ENCODE measurements around the gene CYP2B6. TPM values are rescaled to one million over a fixed set of nuclear protein-coding genes. Genes with fewer than 3 reads are reported as not detected.
"Not testable (repeated sequence)": the region's sequence is repeated elsewhere in the genome, so short reads cannot be mapped to it uniquely, and the experiment has no call there.

CYP2B6 gene
- total RNA-seq, 1 donor from 2014 or later: not detected

DNA sequence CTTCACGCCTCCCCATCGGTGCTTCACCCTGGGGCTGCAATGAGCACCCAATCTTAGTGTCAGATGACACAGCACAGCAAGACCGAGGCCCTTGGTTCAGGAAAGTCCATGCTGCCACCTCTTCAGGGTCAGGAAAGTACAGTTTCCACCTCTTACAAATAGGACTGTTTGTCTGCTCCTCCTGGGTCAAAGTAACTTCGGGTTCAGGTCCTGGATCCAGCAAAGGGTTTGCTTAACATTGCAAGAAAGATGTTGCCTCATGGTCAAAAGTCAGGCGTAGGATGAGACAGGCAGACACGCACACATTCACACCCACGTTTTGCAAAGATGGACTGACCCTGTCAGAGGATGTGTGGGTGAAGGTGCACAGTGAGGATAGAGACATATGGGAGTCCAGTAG lies 1.6 kb upstream of the CYP2B6 start:
- H3K9me3 Mint-ChIP-seq (ENCODE audit: unreplicated experiment): peaks cover 4% of the 10 kb centered on the region
- no peak for DNase-seq (ENCODE audit: extremely low spot score, unreplicated experiment)
- H3K36me3 Mint-ChIP-seq (ENCODE audit: unreplicated experiment): no peaks in the 10 kb centered on the region
- peaks cover 11% of the 10 kb centered on the region for H3K27me3 Mint-ChIP-seq (ENCODE audit: unreplicated experiment)
- no peak overlapping the region for H3K4me3 Mint-ChIP-seq (ENCODE audit: unreplicated experiment)
- H3K4me1 Mint-ChIP-seq (ENCODE audit: unreplicated experiment): no peaks in the 10 kb centered on the region
- no peak overlapping the region for H3K27ac Mint-ChIP-seq (ENCODE audit: unreplicated experiment)
- TF ChIP-seq, protein P1, sequence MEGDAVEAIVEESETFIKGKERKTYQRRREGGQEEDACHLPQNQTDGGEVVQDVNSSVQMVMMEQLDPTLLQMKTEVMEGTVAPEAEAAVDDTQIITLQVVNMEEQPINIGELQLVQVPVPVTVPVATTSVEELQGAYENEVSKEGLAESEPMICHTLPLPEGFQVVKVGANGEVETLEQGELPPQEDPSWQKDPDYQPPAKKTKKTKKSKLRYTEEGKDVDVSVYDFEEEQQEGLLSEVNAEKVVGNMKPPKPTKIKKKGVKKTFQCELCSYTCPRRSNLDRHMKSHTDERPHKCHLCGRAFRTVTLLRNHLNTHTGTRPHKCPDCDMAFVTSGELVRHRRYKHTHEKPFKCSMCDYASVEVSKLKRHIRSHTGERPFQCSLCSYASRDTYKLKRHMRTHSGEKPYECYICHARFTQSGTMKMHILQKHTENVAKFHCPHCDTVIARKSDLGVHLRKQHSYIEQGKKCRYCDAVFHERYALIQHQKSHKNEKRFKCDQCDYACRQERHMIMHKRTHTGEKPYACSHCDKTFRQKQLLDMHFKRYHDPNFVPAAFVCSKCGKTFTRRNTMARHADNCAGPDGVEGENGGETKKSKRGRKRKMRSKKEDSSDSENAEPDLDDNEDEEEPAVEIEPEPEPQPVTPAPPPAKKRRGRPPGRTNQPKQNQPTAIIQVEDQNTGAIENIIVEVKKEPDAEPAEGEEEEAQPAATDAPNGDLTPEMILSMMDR (IDR thresholded peaks at IDR 0.05): no peak

DNA sequence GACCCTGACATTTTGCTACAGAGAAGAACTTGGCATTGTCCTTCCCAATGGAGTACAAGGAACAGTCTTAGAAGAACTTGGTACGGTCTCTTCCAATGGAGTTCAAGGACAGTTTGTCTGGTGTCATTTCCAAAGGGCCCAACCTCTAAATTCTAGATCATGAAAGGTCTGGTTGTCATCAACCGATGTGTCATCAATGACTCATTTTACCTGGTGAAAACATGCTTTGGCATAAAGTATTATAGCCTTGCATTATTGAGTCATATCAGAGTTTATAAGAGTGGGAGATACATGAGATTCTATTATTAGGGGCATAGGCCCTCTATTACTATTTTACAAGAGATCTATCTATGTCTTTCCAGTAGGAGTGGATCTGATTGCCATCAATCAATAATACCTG lies 4.3 kb downstream of the CYP2B6 start:
- Mint-ChIP-seq H3K4me1 (ENCODE audit: unreplicated experiment) (no peaks in the 10 kb centered on the region), H3K9me3 (ENCODE audit: unreplicated experiment) (no peaks in the 10 kb centered on the region), H3K27ac (ENCODE audit: unreplicated experiment) (no peak overlapping the region), H3K36me3 (ENCODE audit: unreplicated experiment) (no peaks in the 10 kb centered on the region), H3K4me3 (ENCODE audit: unreplicated experiment) (no peak overlapping the region), H3K27me3 (ENCODE audit: unreplicated experiment) (no peaks in the 10 kb centered on the region)
- no peak for DNase-seq (ENCODE audit: extremely low spot score, unreplicated experiment)
- TF ChIP-seq, protein P1 (IDR thresholded peaks at IDR 0.05): no peak

DNA sequence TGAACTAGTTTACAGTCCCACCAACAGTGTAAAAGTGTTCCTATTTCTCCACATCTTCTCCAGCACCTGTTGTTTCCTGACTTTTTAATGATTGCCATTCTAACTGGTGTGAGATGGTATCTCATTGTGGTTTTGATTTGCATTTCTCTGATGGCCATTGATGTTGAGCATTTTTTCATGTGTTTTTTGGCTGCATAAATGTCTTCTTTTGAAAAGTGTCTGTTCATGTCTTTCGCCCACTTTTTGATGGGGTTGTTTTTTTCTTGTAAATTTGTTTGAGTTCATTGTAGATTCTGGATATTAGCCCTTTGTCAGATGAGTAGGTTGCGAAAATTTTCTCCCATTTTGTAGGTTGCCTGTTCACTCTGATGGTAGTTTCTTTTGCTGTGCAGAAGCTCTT lies 7.9 kb downstream of the CYP2B6 start:
- H3K4me3 Mint-ChIP-seq (ENCODE audit: unreplicated experiment); H3K27ac Mint-ChIP-seq (ENCODE audit: unreplicated experiment); H3K36me3 Mint-ChIP-seq (ENCODE audit: unreplicated experiment); H3K9me3 Mint-ChIP-seq (ENCODE audit: unreplicated experiment); H3K4me1 Mint-ChIP-seq (ENCODE audit: unreplicated experiment); H3K27me3 Mint-ChIP-seq (ENCODE audit: unreplicated experiment); DNase-seq (ENCODE audit: extremely low spot score, unreplicated experiment): not testable (repeated sequence)

DNA sequence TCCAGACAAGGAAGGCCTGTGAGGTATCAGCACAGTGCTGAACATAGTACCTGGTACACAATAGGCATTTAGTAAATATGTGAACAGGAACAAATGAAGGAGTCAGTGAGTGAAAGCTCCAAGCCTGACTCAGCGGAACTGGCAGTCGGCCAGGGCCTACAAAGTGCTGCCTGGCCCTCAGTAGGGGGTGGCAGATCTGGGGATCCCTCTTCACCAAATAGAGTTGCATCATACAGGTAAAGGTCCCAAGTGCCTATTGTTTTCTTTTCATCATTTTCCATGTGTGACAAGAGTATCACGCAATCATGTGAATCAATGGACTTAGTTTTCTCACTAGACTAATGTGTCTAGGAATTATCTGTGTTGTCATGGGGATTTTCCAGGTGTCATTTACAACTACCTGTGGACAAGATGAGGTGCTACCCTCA lies 9.2 kb downstream of the CYP2B6 start:
- Mint-ChIP-seq H3K9me3 (ENCODE audit: unreplicated experiment) (no peaks in the 10 kb centered on the region), H3K4me3 (ENCODE audit: unreplicated experiment) (no peak overlapping the region), H3K4me1 (ENCODE audit: unreplicated experiment) (no peaks in the 10 kb centered on the region), H3K27me3 (ENCODE audit: unreplicated experiment) (peaks cover 6% of the 10 kb centered on the region), H3K36me3 (ENCODE audit: unreplicated experiment) (no peaks in the 10 kb centered on the region), H3K27ac (ENCODE audit: unreplicated experiment) (no peak overlapping the region)
- DNase-seq (ENCODE audit: extremely low spot score, unreplicated experiment): no peak
- TF ChIP-seq, protein P1 (IDR thresholded peaks at IDR 0.05): no peak

DNA sequence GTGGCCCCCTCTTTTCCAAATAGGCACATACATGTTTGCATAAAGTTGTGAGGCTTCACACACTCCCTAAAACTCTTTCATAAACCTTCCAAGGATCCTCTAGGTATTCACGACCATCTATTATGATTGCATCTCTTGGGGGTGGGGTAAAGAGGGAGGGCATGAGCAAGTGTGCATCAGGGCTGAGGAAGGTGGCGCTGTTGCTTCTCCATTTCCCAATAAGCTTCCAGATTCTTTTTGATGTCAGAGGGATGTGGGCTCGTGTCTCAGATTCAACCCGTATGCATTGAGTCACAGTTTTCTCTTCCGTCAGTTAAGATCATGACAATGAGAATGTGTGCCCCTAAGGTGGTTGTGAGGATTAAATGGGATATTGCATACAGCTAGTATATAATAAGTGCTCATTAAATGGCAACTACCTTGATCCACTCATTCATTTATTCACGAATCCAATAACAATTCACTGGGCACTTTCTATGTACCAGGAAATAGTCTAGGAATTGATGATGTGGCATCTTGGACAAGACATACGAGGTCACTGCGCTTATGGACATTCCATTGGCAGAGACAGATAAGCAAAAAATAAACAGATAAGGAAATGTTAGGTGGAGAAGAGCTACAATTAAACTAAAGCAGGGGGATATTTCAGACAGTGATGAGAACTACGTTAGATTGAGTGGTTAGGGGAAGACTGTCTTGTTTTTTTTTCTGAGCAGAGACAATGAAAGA lies 10.3 kb downstream of the CYP2B6 start:
- no peak overlapping the region for H3K4me3 Mint-ChIP-seq (ENCODE audit: unreplicated experiment)
- H3K27me3 Mint-ChIP-seq (ENCODE audit: unreplicated experiment): peaks cover 6% of the 10 kb centered on the region
- no peak for DNase-seq (ENCODE audit: extremely low spot score, unreplicated experiment)
- H3K4me1 Mint-ChIP-seq (ENCODE audit: unreplicated experiment): no peaks in the 10 kb centered on the region
- H3K36me3 Mint-ChIP-seq (ENCODE audit: unreplicated experiment): no peaks in the 10 kb centered on the region
- no peak overlapping the region for H3K27ac Mint-ChIP-seq (ENCODE audit: unreplicated experiment)
- no peaks in the 10 kb centered on the region for H3K9me3 Mint-ChIP-seq (ENCODE audit: unreplicated experiment)
- TF ChIP-seq, protein P1 (IDR thresholded peaks at IDR 0.05): no peak

DNA sequence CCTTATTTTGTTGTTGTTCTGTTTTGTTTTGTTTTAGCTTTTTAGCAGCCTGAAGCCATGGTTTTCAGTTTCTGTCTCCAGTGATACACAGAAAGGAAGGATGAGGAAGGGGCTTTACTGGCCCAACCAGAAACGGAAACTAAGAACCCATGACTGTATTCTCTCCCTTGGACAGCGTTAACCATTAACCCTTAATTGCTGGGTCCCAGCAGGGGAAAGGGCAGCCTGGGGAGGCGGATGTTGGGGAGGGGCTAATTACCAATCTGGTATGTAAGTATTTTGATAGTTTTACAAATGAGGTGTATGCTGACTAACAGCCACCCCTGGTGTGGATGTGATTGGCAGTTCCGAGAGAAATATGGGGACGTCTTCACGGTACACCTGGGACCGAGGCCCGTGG lies 12.6 kb downstream of the CYP2B6 start:
- not testable (repeated sequence) for H3K36me3 Mint-ChIP-seq (ENCODE audit: unreplicated experiment); H3K27ac Mint-ChIP-seq (ENCODE audit: unreplicated experiment); H3K4me3 Mint-ChIP-seq (ENCODE audit: unreplicated experiment); H3K4me1 Mint-ChIP-seq (ENCODE audit: unreplicated experiment); DNase-seq (ENCODE audit: extremely low spot score, unreplicated experiment); H3K9me3 Mint-ChIP-seq (ENCODE audit: unreplicated experiment)
- peaks cover 13% of the 10 kb centered on the region for H3K27me3 Mint-ChIP-seq (ENCODE audit: unreplicated experiment)

Measured in osteocyte (in vitro differentiated cells).